Endodermal cell (in vitro differentiated cells): ENCODE results near the gene GABRG3. TPM values are rescaled to one million over a fixed set of nuclear protein-coding genes. Genes with fewer than 3 reads are reported as not detected.

ENCODE experiments used
- DNase-seq: peaks from one replicate; pipeline ENCODE4 v3.0.0-alpha.2; 2017
- H3K27ac ChIP-seq: 2 replicates; pipeline ENCODE4 v1.5.1; 2013; ENCODE audit warnings: mild to moderate bottlenecking, low read depth, low read length, moderate library complexity
- H3K27me3 ChIP-seq: 2 replicates; pipeline ENCODE4 v1.6.1; 2013; ENCODE audit warnings: mild to moderate bottlenecking, low read length, moderate library complexity; ENCODE audit not compliant: insufficient read depth, control insufficient read depth, poor library complexity, severe bottlenecking
- H3K36me3 ChIP-seq: 2 replicates; pipeline ENCODE4 v1.7.0; 2013; ENCODE audit warnings: mild to moderate bottlenecking, low read length, moderate library complexity; ENCODE audit not compliant: control insufficient read depth, insufficient read depth
- H3K4me1 ChIP-seq: one replicate; pipeline ENCODE4 v1.7.0; 2013; ENCODE audit warnings: low read length; ENCODE audit not compliant: control insufficient read depth, insufficient read depth
- H3K4me3 ChIP-seq: 2 replicates; pipeline ENCODE4 v1.5.1; 2013; ENCODE audit warnings: mild to moderate bottlenecking, low read length, moderate library complexity
- H3K9ac ChIP-seq: 2 replicates; pipeline ENCODE4 v1.6.1; 2013; ENCODE audit warnings: mild to moderate bottlenecking, low read length, moderate library complexity; ENCODE audit not compliant: poor library complexity, severe bottlenecking; ENCODE audit errors: extremely low read depth
- H3K9me3 ChIP-seq: 2 replicates; pipeline ENCODE4 v1.6.1; 2013; ENCODE audit warnings: mild to moderate bottlenecking, low read length, moderate library complexity; ENCODE audit not compliant: control insufficient read depth
- H3K27ac Mint-ChIP-seq: 2 replicates; pipeline ENCODE4 v1.8.0; 2020; ENCODE audit warnings: mixed read lengths
- H3K27me3 Mint-ChIP-seq: 2 replicates; pipeline ENCODE4 v1.8.0; 2021; ENCODE audit warnings: mild to moderate bottlenecking, mixed read lengths; ENCODE audit not compliant: insufficient read depth
- H3K36me3 Mint-ChIP-seq: 2 replicates; pipeline ENCODE4 v1.8.0; 2020; ENCODE audit warnings: low read depth, mixed read lengths
- H3K4me1 Mint-ChIP-seq: 2 replicates; pipeline ENCODE4 v1.8.0; 2020; ENCODE audit warnings: mixed read lengths
- H3K4me3 Mint-ChIP-seq: 2 replicates; pipeline ENCODE4 v1.8.0; 2020; ENCODE audit warnings: mild to moderate bottlenecking, moderate library complexity, mixed read lengths
- H3K9me3 Mint-ChIP-seq: 2 replicates; pipeline ENCODE4 v1.8.0; 2020; ENCODE audit warnings: mild to moderate bottlenecking, mixed read lengths
- CTCF ChIP-seq: fragments of 200-600 bp; sonication (generic); conservative IDR thresholded peaks from 2 replicates; pipeline ENCODE4 v1.5.0; 2021; ENCODE audit warnings: antibody characterized with exemption, mild to moderate bottlenecking
- WGBS, 2 experiments: methylation state at CpG; one replicate each; pipeline versions ENCODE4 v1.1.5 to v1.1.7; 2013; ENCODE audit warnings: missing lambda C conversion rate in 2 of 2, mixed read lengths in 1 of 2; ENCODE audit not compliant: insufficient coverage in 1 of 2, insufficient read length in 1 of 2; 5-methylcytosine and 5-hydroxymethylcytosine counted together
- total RNA-seq, 2 donors: library from RNA; stranded (reverse); fragmentation: NEBNext Ultra II Directional in 1 of 2; extraction: Animal tissue kit (Norgen Biotek cat#: 25700) in 1 of 2; gene quantifications; 2 replicates in 1 of 2; 3 replicates in 1 of 2; pipeline ENCODE4 v1.2.1, GENCODE V29; 2021

The GABRG3 gene
- total RNA-seq, 2 donors from 2014 or later, result 0.48 to 0.84 TPM

- no peaks in the 10 kb centered on the region for H3K36me3 Mint-ChIP-seq
- H3K4me3 ChIP-seq, result no peak overlapping the region
- H3K27me3 ChIP-seq, result no peaks in the 10 kb centered on the region
- H3K36me3 ChIP-seq, result no peaks in the 10 kb centered on the region
- no peak for DNase-seq
- H3K27ac ChIP-seq, result no peak overlapping the region
- no peaks in the 10 kb centered on the region for H3K4me1 ChIP-seq
- H3K4me3 Mint-ChIP-seq, result no peak overlapping the region
- H3K9ac ChIP-seq, result no peak overlapping the region
- no peaks in the 10 kb centered on the region for H3K9me3 Mint-ChIP-seq
- 88% methylated on average over 1 of the region's 1 CpG; no CpG with 5 or more reads in 1 of the 2 experiments for WGBS, 2 experiments
- no peak for TF ChIP-seq CTCF
- H3K9me3 ChIP-seq, result no peaks in the 10 kb centered on the region
- peaks cover 6% of the 10 kb centered on the region for H3K4me1 Mint-ChIP-seq
- H3K27me3 Mint-ChIP-seq, result no peaks in the 10 kb centered on the region
- no peak overlapping the region for H3K27ac Mint-ChIP-seq
These were observed 612.7 kb downstream of the GABRG3 start for GRCh38 chr15:27583651-27584050.

GRCh38 chr15:27585041-27585640 is 614.2 kb downstream of the GABRG3 start:
- Histone ChIP-seq H3K4me1 (no peaks in the 10 kb centered on the region), H3K9ac (no peak overlapping the region), H3K27me3 (no peaks in the 10 kb centered on the region), H3K36me3 (no peaks in the 10 kb centered on the region), H3K27ac (no peak overlapping the region), H3K9me3 (no peaks in the 10 kb centered on the region), H3K4me3 (no peak overlapping the region)
- Mint-ChIP-seq H3K27me3 (no peaks in the 10 kb centered on the region), H3K36me3 (no peaks in the 10 kb centered on the region), H3K9me3 (no peaks in the 10 kb centered on the region), H3K27ac (no peak overlapping the region), H3K4me1 (peaks cover 6% of the 10 kb centered on the region), H3K4me3 (no peak overlapping the region)
- DNase-seq, result no peak
- 86 to 90% methylated on average over 1 to 5 of the region's 6 CpGs for WGBS, 2 experiments
- TF ChIP-seq CTCF, result no peak

GRCh38 chr15:27587810-27588209 is 616.8 kb downstream of the GABRG3 start:
- Mint-ChIP-seq H3K4me1 (peaks cover 6% of the 10 kb centered on the region), H3K9me3 (no peaks in the 10 kb centered on the region), H3K27ac (no peak overlapping the region), H3K36me3 (no peaks in the 10 kb centered on the region), H3K27me3 (no peaks in the 10 kb centered on the region), H3K4me3 (peak overlapping the region; percentile 50)
- H3K4me1 ChIP-seq, result no peaks in the 10 kb centered on the region
- H3K4me3 ChIP-seq, result no peak overlapping the region
- H3K9me3 ChIP-seq, result no peaks in the 10 kb centered on the region
- H3K9ac ChIP-seq, result no peak overlapping the region
- DNase-seq, result peak; percentile 96
- no peaks in the 10 kb centered on the region for H3K36me3 ChIP-seq
- WGBS, 2 experiments, result 30 to 41% methylated on average over 10 to 14 of the region's 14 CpGs
- H3K27me3 ChIP-seq, result no peaks in the 10 kb centered on the region
- H3K27ac ChIP-seq, result no peak overlapping the region
- TF ChIP-seq CTCF, result no peak
